GM21367 (cell line): ENCODE results near the gene SEC23IP.
"Not testable (repeated sequence)": the region's sequence is repeated elsewhere in the genome, so short reads cannot be mapped to it uniquely, and the experiment has no call there.

Source experiments
- ATAC-seq: cut with Tn5 transposase; IDR thresholded peaks from one replicate; pipeline ENCODE4 v1.9.1; 2021; ENCODE audit not compliant: unreplicated experiment

The SEC23IP gene

GRCh38 chr10:119883901-119884611 lies 8.5 kb upstream of the SEC23IP start:
- ATAC-seq, result not testable (repeated sequence)

GRCh38 chr10:119886070-119886469 lies 6.5 kb upstream of the SEC23IP start:
- ATAC-seq, result not testable (repeated sequence)

DNA sequence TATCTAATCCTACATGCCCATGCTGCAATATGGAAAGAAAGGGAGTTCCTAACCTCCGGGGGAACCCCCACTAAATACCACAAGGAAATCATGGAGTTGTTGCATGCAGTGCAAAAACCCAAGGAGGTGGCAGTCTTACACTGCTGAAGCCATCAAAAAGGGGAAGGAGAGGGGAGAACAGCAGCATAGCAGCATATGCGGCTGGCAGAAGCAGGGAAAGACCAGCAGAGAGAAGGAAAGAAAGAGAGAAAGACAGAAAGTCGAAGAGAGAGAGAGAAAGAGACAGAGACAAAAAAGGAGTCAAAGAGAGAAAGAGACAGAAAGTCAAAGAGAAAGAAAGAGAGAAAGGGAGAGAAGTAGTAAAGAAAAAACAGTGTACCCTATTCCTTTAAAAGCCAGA lies 3.8 kb upstream of the SEC23IP start:
- not testable (repeated sequence) for ATAC-seq

DNA sequence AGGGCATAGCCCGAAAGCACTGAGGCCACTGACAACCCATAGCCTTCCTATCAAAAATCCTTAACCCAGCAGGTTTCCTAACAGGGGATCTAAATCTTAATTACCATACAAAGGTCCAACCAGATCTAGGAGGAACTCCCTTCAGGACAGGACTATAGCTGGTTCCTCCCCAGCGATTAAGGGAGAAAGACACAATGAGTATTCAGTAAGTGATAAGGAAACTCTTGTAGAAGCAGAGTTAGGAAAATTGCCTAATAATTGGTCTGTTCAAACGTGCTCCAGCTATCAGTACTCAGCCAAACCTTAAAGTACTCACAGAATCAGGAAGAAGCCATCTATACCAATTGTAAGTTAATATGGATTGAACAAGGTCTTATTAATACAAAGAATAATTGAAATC lies 3.3 kb upstream of the SEC23IP start:
- ATAC-seq, result not testable (repeated sequence)

- ATAC-seq, result not testable (repeated sequence)
Observed at GRCh38 chr10:119890307-119890706, 2.2 kb upstream of the SEC23IP start.

DNA sequence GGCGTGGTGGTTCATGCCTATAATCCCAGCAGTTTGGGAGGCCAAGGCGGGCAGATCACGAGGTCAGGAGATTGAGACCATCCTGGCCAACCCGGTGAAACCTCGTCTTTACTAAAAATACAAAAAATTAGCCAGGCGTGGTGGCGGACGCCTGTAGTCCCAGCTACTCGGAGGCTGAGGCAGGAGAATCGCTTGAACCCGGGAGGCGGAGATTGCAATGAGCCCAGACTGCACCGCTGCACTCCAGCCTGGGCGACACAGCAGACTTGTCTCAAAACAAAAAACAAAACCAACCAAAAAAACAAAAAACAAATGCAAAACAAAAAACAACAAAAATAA lies 712 bp upstream of the SEC23IP start:
- not testable (repeated sequence) for ATAC-seq

DNA sequence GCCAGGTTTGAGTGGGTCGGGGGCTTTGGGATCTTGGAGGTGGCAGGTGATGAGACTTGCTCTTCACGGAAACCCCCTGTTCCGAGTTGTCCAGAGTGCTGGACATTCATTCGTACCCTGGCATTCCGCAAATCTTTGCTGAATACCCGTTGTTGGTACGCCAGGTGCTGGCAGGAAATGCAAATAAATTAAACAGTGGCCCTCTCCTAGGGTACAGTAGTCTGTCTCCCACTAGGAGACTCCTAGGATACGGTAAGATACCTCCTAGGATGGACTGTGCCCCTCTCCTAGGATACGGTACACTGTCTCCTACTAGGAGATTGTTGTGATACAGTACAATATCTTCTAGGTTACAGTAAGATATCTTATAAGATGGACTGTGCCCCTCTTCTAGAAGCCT lies 544 bp downstream of the SEC23IP start:
- no peak for ATAC-seq

GRCh38 chr10:119893845-119894427 lies 1.4 kb downstream of the SEC23IP start:
- ATAC-seq, result no peak

- no peak for ATAC-seq
Observed at GRCh38 chr10:119896061-119896655, 3.6 kb downstream of the SEC23IP start.

- no peak for ATAC-seq
Observed at GRCh38 chr10:119896937-119897770, 4.6 kb downstream of the SEC23IP start.

GRCh38 chr10:119898577-119898976 lies 6.0 kb downstream of the SEC23IP start:
- ATAC-seq, result no peak

DNA sequence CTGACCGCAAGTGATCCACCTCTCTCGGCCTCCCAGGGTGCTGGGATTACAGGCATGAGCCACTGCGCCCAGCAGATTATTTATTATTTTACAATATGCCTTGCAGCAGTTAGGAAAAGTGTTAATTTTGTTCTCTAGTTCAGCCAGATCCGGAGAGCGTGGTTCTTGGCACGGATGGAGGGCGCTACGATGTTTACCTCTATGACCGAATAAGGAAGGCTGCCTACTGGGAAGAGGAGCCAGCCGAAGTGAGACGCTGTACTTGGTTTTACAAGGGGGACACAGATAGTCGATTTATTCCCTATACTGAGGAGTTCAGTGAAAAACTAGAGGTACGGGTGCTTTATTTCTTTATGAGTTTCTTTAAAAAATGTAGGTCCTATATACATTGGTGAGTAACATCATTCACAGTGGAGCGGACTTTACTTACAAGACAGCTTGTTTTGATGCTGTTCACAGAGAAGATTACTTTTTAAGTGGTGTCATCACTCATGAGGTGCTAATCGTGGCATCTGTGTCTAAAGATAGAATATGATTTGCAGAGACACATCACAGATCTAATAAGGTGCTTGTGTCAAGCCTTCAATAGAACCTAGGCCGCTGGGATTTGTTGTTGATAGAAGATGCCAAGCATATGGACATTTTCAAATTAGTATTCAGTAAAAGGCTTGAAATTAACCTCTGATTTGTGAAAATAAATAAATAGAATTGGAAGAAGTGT lies 11.6 kb downstream of the SEC23IP start:
- no peak for ATAC-seq

- not testable (repeated sequence) for ATAC-seq
Observed at GRCh38 chr10:119907695-119908094, 15.2 kb downstream of the SEC23IP start.

GRCh38 chr10:119908166-119908565 lies 15.6 kb downstream of the SEC23IP start:
- ATAC-seq, result no peak

GRCh38 chr10:119910689-119911088 lies 18.2 kb downstream of the SEC23IP start:
- ATAC-seq, result no peak

DNA sequence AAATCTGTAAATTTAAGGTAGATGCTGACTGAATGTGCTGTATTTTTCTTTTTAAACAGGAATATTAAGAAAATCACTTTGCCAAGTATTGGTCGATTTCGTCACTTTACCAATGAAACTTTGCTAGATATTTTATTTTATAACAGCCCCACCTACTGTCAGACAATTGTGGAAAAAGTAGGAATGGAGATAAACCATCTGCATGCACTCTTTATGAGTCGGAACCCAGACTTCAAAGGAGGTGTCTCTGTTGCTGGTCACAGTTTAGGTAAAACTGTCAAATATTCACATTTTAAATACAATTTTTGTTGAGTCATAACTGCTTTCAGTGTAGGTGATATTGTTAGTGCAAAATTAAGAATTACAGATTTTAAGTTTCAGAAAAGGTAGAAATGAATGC lies 25.2 kb downstream of the SEC23IP start:
- ATAC-seq, result no peak

- no peak for ATAC-seq
Observed at GRCh38 chr10:119919271-119919670, 26.7 kb downstream of the SEC23IP start.

DNA sequence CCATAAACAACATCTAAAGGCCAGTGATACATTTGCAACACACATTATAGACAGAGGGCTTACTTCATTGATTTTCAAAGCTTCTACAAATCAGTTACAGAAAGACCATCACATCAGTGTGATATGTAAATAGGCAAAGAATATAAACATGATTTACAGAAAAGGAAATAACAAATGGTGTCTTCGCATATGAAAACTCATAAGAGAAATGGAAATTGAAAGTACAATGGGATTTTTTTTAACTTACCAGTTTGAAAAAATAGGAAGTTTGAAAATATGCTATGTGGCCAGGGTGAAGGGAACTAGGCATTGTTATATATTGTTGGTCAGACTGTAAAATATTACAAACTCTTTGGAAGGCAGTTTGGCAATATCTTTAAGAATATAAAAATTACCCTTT lies 27.3 kb downstream of the SEC23IP start:
- ATAC-seq, result no peak

GRCh38 chr10:119928411-119928810 lies 35.9 kb downstream of the SEC23IP start:
- ATAC-seq, result no peak

GRCh38 chr10:119931871-119932270 lies 39.3 kb downstream of the SEC23IP start:
- no peak for ATAC-seq

DNA sequence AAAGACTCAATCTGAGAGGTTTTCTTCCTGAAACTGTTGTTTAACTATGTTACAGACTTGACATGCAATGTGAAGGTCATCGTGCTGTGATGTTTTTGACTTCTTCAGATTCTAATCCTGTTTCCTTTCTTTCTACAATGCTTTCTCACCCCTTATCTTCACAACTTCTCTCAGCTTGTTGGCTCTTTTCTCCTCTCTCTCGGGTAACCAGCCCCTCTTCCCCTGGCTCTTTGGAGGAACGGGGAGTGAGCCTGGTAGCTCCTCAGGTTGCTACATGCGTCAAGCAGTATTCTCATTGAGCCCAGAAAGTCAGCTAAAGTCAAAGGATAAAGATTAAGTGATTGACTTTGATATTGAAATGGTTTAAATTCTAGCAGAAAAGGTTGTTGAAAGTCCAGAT lies 40.1 kb downstream of the SEC23IP start:
- no peak for ATAC-seq
